Measurements from ENCODE around the gene PC. TPM values are rescaled to one million over a fixed set of nuclear protein-coding genes. Genes with fewer than 3 reads are reported as not detected.

PC gene
- total and polyA plus RNA-seq, 2 experiments from 2014 or later: 18.3 to 21.7 TPM

GRCh38 chr11:66892911-66893310 lies 65.3 kb downstream of the PC start (continued):
- no peak for TF ChIP-seq ZNF462 (CRISPR knock-in tag; IDR thresholded peaks at IDR 0.05)
- TF ChIP-seq STAT1 (IDR thresholded peaks at IDR 0.05; ENCODE audit: unreplicated experiment): no peak
- TF ChIP-seq EZH2 (IDR thresholded peaks at IDR 0.05; ENCODE audit: low read depth, unreplicated experiment): no peak
- TF ChIP-seq NANOG (IDR thresholded peaks at IDR 0.05; ENCODE audit: borderline replicate concordance): no peak
- no peak for TF ChIP-seq ETS1 (IDR thresholded peaks at IDR 0.05)
- TF ChIP-seq EZH2phosphoT487 (IDR thresholded peaks at IDR 0.05; ENCODE audit: unreplicated experiment): no peak
- TF ChIP-seq POLR2AphosphoS5 (IDR thresholded peaks at IDR 0.05; ENCODE audit: low read depth): no peak
- no peak for TF ChIP-seq CREB1 (CRISPR knock-in tag; IDR thresholded peaks at IDR 0.05; ENCODE audit: low read depth)
- no peak for TF ChIP-seq CTCF (conservative IDR thresholded peaks at IDR 0.05; ENCODE audit: low read depth in 2 of 2)
- TF ChIP-seq ZNF114 (CRISPR knock-in tag; IDR thresholded peaks at IDR 0.05): no peak
